Keratinocyte (primary cell): Measurements from ENCODE around the gene COPG2.
"Not testable (repeated sequence)": the region's sequence is repeated elsewhere in the genome, so short reads cannot be mapped to it uniquely, and the experiment has no call there.

Source experiments
- CTCF ChIP-seq, 3 experiments: IDR thresholded peaks in 1 of 3; conservative IDR thresholded peaks in 1 of 3; optimal IDR thresholded peaks in 1 of 3; 2 replicates in 2 of 3; 3 replicates in 1 of 3; pipeline versions ENCODE3 to v1.5.1; 2011; ENCODE audit warnings: low read length in 3 of 3, mild to moderate bottlenecking in 3 of 3, moderate library complexity in 2 of 3, control low read depth in 1 of 3, inconsistent platforms in 1 of 3; ENCODE audit not compliant: insufficient read depth in 2 of 3; ENCODE audit errors: extremely low read depth in 1 of 3
- EZH2 ChIP-seq: IDR thresholded peaks from one replicate; pipeline ENCODE4 v1.6.1; 2012; ENCODE audit warnings: inconsistent platforms, mild to moderate bottlenecking, low read length, moderate library complexity

GRCh38 chr7:130585932-130586331 is 82.6 kb downstream of the COPG2 start:
- TF ChIP-seq CTCF (optimal IDR thresholded peaks at IDR 0.05 in 1 of 3, IDR thresholded peaks at IDR 0.05 in 1 of 3, conservative IDR thresholded peaks at IDR 0.05 in 1 of 3; ENCODE audit: extremely low read depth in 1 of 3, insufficient read depth in 2 of 3, low read length in 3 of 3); EZH2: not testable (repeated sequence)
